ENCODE data around the gene PHC3.
A peak's percentile ranks its signal among the peaks of the same experiment; 100 is the strongest.

PHC3 gene

DNA sequence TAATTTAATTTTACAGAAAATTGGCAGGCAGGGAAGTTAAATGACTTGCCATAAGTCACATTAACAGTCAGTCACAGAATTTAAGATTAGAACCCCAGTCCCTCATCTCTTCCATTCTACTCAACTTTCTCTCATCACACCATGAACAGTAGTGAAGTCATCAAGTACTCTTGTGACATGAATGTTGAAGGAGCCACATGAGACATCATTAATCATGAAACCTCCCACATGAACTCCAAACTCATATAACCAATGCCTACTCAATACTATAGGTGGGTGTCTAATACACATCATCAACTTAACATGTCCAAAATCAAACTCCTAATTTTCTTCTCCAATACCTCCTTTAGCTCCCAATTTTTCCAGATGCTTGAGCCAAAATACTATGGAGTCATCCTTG lies 19.5 kb downstream of the PHC3 start:
- no peak for ATAC-seq
- H3K4me3 Mint-ChIP-seq: no peak overlapping the region

DNA sequence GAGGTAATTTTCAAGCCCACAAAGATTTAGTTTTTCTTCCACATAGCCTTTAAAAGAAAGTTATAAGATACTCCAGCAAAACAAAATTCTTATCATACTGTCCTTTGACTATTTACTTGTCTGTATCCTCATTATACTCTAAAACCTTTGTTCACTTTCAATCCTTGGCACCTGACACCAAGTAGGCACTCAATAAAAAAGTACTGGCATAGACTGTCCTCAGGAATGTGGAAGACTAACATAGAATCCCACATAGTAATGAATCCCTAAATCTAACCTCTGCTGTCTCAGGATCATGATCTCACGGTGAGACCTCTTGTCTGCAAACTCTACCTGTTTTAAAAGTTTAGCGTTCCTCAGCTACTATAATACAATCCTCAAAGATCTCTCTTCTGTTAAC lies 21.6 kb downstream of the PHC3 start:
- H3K27me3 Mint-ChIP-seq: no peaks in the 10 kb centered on the region
- no peak for ATAC-seq
- no peak overlapping the region for H3K4me3 Mint-ChIP-seq
- H3K36me3 Mint-ChIP-seq: peaks cover 58% of the 10 kb centered on the region
- peak overlapping the region; percentile 22 for H3K27ac Mint-ChIP-seq
- peaks cover 62% of the 10 kb centered on the region for H3K4me1 Mint-ChIP-seq
- H3K9me3 Mint-ChIP-seq: peaks cover 2% of the 10 kb centered on the region

More for the DNA sequence above, 19.5 kb downstream of the PHC3 start:
- Mint-ChIP-seq H3K4me1 (peaks cover 57% of the 10 kb centered on the region), H3K27me3 (no peaks in the 10 kb centered on the region), H3K36me3 (peaks cover 64% of the 10 kb centered on the region), H3K9me3 (peaks cover 2% of the 10 kb centered on the region), H3K27ac (peak overlapping the region; percentile 22)

DNA sequence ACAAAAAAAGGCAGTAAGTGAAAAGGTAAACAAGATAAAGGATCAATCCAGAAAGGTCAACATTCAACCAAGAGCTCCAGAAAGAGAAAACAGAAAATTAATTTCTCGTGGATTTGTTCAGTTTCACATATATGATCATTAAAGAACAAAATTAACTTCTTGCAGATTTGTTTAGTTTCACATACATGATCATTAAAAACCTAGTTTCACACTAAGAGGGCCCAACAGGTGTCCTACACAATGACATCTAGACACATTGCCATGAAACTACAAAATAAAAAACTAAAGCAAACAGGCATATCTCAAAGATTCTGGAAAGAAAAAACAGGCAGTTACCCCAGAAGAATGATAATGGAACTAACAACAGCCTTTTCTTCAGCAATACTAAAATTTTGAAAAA lies 22.1 kb downstream of the PHC3 start:
- Mint-ChIP-seq H3K36me3 (peaks cover 53% of the 10 kb centered on the region), H3K4me1 (peaks cover 62% of the 10 kb centered on the region), H3K27ac (peak overlapping the region; percentile 22), H3K27me3 (no peaks in the 10 kb centered on the region), H3K4me3 (no peak overlapping the region), H3K9me3 (peaks cover 2% of the 10 kb centered on the region)
- ATAC-seq: no peak

DNA sequence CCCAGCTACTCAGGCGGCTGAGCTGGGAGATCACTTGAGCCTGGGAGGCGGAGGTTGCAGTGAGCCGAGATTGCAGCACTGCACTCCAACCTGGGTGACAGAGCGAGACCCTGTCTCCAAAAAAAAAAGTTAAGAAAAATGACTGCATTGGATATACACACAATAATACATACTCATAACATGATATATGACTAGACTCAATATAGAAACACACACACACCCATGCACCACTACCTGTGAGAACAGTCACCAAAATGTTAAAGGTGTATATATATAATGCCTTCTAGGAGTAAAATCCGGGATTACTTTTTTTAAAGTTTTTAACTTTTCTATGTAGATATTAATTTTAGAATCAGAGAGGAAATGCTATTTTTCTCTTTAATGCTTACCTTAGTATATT lies 25.9 kb downstream of the PHC3 start:
- peak overlapping the region; percentile 90 for H3K27ac Mint-ChIP-seq
- no peak overlapping the region for H3K4me3 Mint-ChIP-seq
- H3K27me3 Mint-ChIP-seq: no peaks in the 10 kb centered on the region
- ATAC-seq: no peak
- peaks cover 3% of the 10 kb centered on the region for H3K9me3 Mint-ChIP-seq
- H3K36me3 Mint-ChIP-seq: peaks cover 42% of the 10 kb centered on the region
- H3K4me1 Mint-ChIP-seq: peaks cover 57% of the 10 kb centered on the region

DNA sequence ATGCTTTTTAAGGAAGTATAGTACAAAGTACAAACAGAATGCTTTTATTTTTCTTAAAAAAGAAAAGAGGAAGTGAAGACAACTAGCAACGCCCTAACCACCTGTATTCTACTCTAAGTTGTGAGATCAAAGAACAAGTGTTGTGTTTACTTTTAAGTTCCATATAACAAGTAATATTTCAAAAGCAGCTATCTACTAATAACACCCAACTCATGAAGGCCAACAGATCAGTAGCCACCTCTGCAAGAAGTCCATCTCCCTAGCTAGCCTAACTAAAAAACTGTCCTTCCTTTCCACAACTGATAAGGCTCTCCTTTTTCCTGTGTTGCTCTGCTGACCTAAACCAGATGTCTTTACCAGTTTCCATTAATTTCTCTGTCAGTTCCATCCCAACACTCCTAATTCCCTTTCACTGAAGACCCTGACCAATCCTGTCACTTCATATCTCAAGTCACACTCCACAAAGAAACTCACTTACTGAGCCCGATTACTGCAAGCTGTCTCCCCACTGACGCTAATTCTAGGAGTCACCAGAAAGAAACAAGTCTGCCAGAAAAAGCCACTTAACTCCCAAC lies 26.9 kb downstream of the PHC3 start:
- H3K27me3 Mint-ChIP-seq: no peaks in the 10 kb centered on the region
- H3K4me3 Mint-ChIP-seq: peak overlapping the region; percentile 41
- H3K9me3 Mint-ChIP-seq: peaks cover 3% of the 10 kb centered on the region
- peak overlapping the region; percentile 90 for H3K27ac Mint-ChIP-seq
- H3K36me3 Mint-ChIP-seq: peaks cover 33% of the 10 kb centered on the region
- peak; percentile 94 for ATAC-seq
- peaks cover 47% of the 10 kb centered on the region for H3K4me1 Mint-ChIP-seq

DNA sequence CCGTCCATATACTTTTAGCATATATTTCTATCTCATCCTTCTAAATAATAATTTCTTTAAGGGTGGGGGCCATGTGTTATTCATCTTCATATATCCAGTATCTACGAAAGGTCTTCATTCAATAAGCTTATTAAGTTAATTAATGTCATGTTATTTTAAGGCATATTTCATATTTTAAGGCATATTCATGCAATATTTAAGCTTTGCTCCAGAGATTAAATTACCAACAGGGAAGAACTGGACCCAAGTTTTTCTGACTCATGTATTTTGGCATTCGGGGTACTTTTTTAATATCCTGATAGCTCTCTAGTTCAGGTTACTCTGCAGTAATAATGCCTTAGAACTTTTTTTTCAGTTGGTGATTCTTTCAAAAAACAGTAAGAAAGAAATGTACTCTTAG lies 27.4 kb downstream of the PHC3 start:
- H3K36me3 Mint-ChIP-seq: peaks cover 29% of the 10 kb centered on the region
- peak overlapping the region; percentile 90 for H3K27ac Mint-ChIP-seq
- H3K27me3 Mint-ChIP-seq: no peaks in the 10 kb centered on the region
- peaks cover 42% of the 10 kb centered on the region for H3K4me1 Mint-ChIP-seq
- H3K9me3 Mint-ChIP-seq: peaks cover 3% of the 10 kb centered on the region
- no peak overlapping the region for H3K4me3 Mint-ChIP-seq
- ATAC-seq: no peak

DNA sequence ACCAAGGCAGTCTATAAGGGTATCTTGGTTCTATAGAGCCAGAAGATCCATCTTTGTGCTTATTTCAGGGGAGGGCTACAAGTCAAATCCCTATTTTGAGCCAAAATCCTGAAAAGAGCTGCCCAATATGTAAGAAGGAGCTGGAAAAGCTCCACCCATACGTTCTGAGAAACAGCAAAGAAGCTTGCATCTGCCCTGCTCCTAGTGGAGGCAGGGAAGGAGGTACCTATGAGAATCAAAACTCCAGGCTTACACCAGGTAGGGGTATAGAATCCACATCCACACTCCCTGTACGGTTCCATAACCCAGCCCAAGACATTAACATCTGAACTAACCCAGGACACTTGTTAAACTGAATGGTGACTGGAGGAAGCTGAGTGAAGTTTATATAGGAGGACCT lies 30.0 kb downstream of the PHC3 start:
- Mint-ChIP-seq H3K27me3 (no peaks in the 10 kb centered on the region), H3K36me3 (peaks cover 27% of the 10 kb centered on the region), H3K4me1 (peaks cover 36% of the 10 kb centered on the region), H3K27ac (no peak overlapping the region), H3K9me3 (peaks cover 3% of the 10 kb centered on the region), H3K4me3 (no peak overlapping the region)
- no peak for ATAC-seq

DNA sequence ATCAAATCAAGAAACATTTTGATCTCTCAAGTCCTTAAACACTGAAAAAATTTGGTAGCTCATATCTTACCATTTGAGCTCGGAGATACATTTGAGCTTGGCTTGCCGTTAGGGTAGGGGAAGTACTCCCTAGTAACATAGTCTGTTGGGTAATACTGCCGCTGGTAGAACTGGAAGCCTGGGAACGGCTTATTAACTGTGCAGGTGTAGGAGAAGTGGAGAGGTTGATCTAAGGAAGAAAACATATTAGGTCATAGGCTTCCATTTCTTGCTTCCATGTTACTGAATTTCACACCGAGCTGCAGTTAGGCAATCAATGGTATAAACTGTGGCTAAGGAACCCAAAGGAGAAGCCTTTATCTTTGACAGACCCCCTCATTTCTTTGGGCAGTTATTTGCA lies 32.5 kb downstream of the PHC3 start:
- ATAC-seq: no peak
- Mint-ChIP-seq H3K4me3 (no peak overlapping the region), H3K27ac (no peak overlapping the region), H3K9me3 (peaks cover 3% of the 10 kb centered on the region), H3K36me3 (peaks cover 30% of the 10 kb centered on the region), H3K4me1 (peaks cover 24% of the 10 kb centered on the region), H3K27me3 (no peaks in the 10 kb centered on the region)

DNA sequence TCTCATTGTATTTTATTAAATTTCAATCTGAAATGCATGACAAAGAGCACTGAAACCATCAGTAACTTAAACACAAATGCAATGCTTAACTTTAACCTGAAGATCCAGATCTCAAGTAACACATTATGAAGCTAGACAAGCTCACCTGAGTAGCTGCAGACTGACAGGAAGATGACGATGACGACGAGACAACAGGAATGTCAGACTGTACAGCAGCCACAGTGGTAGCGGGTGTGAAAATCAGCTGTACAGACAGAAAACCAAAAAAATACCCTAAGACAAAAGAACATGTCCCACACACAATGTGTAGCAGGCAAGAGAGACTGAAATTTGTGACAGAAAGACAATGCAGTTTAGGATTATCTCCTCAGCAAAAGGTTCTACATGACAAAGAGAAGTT lies 36.3 kb downstream of the PHC3 start:
- H3K9me3 Mint-ChIP-seq: no peaks in the 10 kb centered on the region
- H3K4me1 Mint-ChIP-seq: peaks cover 11% of the 10 kb centered on the region
- ATAC-seq: no peak
- no peaks in the 10 kb centered on the region for H3K27me3 Mint-ChIP-seq
- H3K36me3 Mint-ChIP-seq: peaks cover 18% of the 10 kb centered on the region
- H3K4me3 Mint-ChIP-seq: no peak overlapping the region
- no peak overlapping the region for H3K27ac Mint-ChIP-seq

DNA sequence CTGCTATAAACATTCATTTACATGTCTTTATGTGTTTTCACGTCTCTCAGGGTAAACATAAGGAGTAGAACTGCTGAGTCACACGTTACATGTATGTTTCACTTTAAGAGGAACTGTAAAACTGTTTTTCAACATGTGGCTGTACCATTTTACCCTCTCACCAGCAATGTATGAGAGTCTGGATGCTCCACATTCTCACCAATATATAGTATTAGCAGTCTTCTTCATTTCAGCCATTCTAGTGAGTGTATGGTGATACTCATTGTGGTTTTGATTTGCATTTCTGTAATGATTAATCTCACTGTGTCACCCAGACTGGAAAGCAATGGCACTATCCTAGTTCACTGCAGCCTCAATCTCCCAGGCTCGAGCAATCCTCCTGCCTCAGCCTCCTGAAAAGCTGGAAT lies 37.1 kb downstream of the PHC3 start:
- ATAC-seq: peak; percentile 51
- Mint-ChIP-seq H3K27ac (no peak overlapping the region), H3K9me3 (no peaks in the 10 kb centered on the region), H3K27me3 (no peaks in the 10 kb centered on the region), H3K4me3 (no peak overlapping the region), H3K36me3 (peaks cover 18% of the 10 kb centered on the region), H3K4me1 (peaks cover 11% of the 10 kb centered on the region)

DNA sequence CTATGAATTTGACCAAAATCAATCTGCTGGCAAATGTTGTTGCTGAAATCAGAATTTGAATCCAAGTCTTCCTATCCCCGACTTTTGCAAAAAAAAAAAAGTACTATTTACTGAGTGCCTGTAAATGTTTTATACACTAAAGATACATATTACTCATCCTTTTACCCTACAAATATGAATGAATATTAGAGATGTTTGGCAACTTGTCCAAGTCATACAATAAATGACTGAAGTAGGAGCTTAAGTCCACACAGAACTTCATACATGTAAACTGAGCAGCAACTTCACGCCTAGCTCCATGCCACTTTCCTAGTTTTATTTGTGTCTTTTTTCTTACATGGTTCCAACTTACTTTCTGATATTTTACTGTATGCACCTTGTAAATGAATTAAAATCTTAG lies 39.2 kb downstream of the PHC3 start:
- H3K4me3 Mint-ChIP-seq: no peak overlapping the region
- H3K36me3 Mint-ChIP-seq: peaks cover 20% of the 10 kb centered on the region
- H3K27me3 Mint-ChIP-seq: no peaks in the 10 kb centered on the region
- H3K4me1 Mint-ChIP-seq: peaks cover 18% of the 10 kb centered on the region
- ATAC-seq: no peak
- H3K9me3 Mint-ChIP-seq: no peaks in the 10 kb centered on the region
- no peak overlapping the region for H3K27ac Mint-ChIP-seq

DNA sequence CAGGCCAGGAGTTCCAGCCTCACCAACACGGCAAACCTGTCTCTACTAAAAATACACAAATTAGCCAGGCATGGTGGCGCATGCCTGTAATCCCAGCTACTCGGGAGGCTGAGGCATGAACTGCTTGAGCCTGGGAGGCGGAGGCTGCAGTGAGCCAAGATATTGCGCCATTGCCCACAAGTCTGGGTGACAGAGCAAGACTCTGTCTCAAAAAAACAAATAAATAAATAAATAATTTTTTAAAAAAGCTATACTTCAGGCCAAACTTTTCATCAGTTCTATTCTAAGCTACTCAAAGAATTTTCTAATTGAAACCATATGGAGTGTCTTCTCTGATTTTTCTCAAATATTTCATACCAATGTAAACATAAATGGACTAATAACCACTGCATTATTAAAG lies 43.5 kb downstream of the PHC3 start:
- peaks cover 7% of the 10 kb centered on the region for H3K4me1 Mint-ChIP-seq
- H3K27ac Mint-ChIP-seq: no peak overlapping the region
- no peak for ATAC-seq
- H3K9me3 Mint-ChIP-seq: no peaks in the 10 kb centered on the region
- H3K36me3 Mint-ChIP-seq: peaks cover 41% of the 10 kb centered on the region
- H3K4me3 Mint-ChIP-seq: no peak overlapping the region
- H3K27me3 Mint-ChIP-seq: no peaks in the 10 kb centered on the region

DNA sequence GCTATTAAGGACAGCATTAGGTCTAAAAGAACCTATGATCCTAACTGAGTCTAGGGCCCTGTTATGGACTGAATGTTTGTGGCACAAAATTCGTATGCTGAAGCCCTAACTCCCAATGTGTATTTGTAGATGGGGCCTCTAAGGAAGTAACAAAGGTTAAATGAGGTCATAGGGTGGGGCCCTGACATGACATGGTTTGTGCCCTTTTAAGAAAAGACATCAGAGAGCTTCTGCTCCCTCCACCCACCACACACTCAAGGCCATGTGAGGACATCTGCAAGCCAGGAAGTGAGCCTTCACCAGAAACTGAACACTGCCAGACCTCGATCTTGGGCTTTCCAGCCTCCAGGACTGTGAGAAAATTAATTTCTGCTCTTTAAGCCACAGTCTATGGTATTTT lies 49.2 kb downstream of the PHC3 start:
- Mint-ChIP-seq H3K27ac (no peak overlapping the region), H3K4me1 (peaks cover 16% of the 10 kb centered on the region), H3K36me3 (peaks cover 57% of the 10 kb centered on the region), H3K4me3 (no peak overlapping the region), H3K9me3 (no peaks in the 10 kb centered on the region), H3K27me3 (no peaks in the 10 kb centered on the region)
- ATAC-seq: no peak

DNA sequence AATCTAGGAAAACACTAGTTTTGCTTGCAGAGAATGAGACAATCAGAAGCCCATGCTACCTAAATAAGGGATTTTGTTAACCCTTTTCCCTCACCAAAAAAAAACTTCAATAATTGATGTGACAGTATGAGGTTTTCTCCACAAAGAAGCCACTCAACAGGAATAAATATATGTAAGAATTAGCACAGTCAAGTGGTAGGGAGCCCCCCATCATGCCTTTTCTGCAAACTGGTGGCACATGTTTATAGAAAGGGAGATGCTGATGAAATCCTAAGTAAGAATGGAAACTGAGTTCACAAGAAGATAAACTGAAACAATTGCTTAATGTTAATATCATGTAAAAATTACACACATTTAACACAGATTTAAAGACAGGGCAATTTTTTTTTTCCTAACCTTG lies 51.0 kb downstream of the PHC3 start:
- H3K4me1 Mint-ChIP-seq: peaks cover 16% of the 10 kb centered on the region
- peaks cover 45% of the 10 kb centered on the region for H3K36me3 Mint-ChIP-seq

DNA sequence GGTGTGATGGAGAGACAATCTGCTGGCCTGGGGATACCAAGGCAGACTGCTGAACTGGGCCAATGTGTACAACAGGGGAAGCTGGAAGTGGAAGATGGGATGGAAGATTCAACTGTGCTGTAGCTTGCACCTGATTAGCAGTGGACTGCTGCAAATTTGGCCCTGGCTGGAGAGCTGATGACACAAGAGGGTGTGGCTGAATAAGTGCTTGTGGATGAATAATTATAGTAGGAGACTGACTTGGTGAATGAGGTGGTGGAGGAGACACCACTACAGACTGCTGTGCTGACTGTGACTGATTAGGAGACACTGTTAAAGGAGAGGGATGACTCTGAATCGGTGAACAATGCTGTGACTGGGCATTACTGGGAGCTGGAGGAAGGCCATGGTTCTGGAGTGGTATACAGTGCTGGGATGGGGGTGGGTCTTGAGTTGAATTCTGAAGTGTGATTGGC lies 52.5 kb downstream of the PHC3 start:
- Mint-ChIP-seq H3K36me3 (peaks cover 33% of the 10 kb centered on the region), H3K27ac (peak overlapping the region; percentile 43), H3K4me1 (peaks cover 16% of the 10 kb centered on the region), H3K9me3 (no peaks in the 10 kb centered on the region), H3K4me3 (peak overlapping the region; percentile 15), H3K27me3 (no peaks in the 10 kb centered on the region)
- ATAC-seq: peak; percentile 67

More for the DNA sequence above, 51.0 kb downstream of the PHC3 start:
- ATAC-seq: no peak
- H3K9me3 Mint-ChIP-seq: no peaks in the 10 kb centered on the region
- H3K4me3 Mint-ChIP-seq: no peak overlapping the region
- no peaks in the 10 kb centered on the region for H3K27me3 Mint-ChIP-seq
- no peak overlapping the region for H3K27ac Mint-ChIP-seq

DNA sequence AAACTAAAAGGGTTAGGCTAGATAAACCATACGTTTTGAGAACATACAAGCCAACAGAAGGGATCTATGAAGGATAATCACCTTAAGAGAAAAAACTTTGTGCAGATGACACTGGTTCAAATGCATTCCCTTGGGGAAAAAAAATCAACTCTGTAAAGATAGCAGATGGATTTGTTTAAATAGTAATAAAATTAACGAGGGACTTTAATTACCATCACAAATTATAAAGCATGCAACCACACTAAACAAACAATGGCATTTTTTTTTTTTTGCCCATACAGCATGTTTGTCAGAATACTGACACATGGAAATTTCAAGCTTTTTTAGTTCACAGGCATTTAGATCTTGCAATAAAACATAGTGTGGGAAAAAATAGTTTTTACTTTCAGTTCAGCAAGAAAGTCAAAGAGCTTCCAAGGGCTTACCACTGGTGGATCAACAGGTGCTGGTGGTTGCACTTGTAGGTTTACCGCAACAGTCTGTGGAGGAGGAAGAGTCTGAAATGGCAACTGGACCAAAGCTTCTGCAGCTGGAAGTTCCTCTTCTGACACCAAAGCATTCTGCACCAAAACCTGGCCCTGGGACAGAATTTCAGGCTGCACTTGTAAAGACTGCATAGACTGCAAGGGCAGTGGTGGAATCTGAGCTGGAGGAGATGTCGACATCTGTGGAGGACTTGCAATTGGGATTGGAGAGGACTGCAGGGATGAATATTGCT lies 53.1 kb downstream of the PHC3 start:
- Mint-ChIP-seq H3K9me3 (no peaks in the 10 kb centered on the region), H3K4me1 (peaks cover 16% of the 10 kb centered on the region), H3K36me3 (peaks cover 28% of the 10 kb centered on the region), H3K27ac (peak overlapping the region; percentile 43), H3K4me3 (peak overlapping the region; percentile 15), H3K27me3 (no peaks in the 10 kb centered on the region)
- ATAC-seq: peak; percentile 87

Data from stimulated activated memory B cell treated with anti-CD40 and anti-IgM and Interleukin-4, amounts not matched to agents 10 μg/mL and 1 μg/mL and 100 μg/mL, for 72 hours (primary cell).